SHP77 (cell line): Measurements from ENCODE around the gene ELOB.

ENCODE experiments used
- DNase-seq, 2 experiments: peaks; one replicate each; lab custom pipeline; 2025; lab: John Stamatoyannopoulos, UW

The ELOB gene

GRCh38 chr16:2783581-2784357 lies 6.7 kb upstream of the ELOB start:
- DNase-seq = no peak

GRCh38 chr16:2782583-2783351 lies 5.7 kb upstream of the ELOB start:
- peak in 1 of 2 experiments; percentile 16 for DNase-seq

GRCh38 chr16:2779978-2780898 lies 3.2 kb upstream of the ELOB start:
- no peak for DNase-seq

GRCh38 chr16:2779151-2779920 lies 2.3 kb upstream of the ELOB start:
- no peak for DNase-seq

GRCh38 chr16:2778630-2778958 lies 1.5 kb upstream of the ELOB start:
- no peak for DNase-seq

GRCh38 chr16:2777903-2778629 lies 986 bp upstream of the ELOB start:
- DNase-seq = no peak

GRCh38 chr16:2776500-2777139 lies 460 bp downstream of the ELOB start:
- DNase-seq = no peak

GRCh38 chr16:2775765-2776499 lies 1.1 kb downstream of the ELOB start:
- DNase-seq = no peak

- DNase-seq = no peak
These were observed 1.9 kb downstream of the ELOB start for GRCh38 chr16:2775131-2775716.

GRCh38 chr16:2774161-2774891 lies 2.8 kb downstream of the ELOB start:
- no peak for DNase-seq

GRCh38 chr16:2773188-2773968 lies 3.7 kb downstream of the ELOB start:
- no peak for DNase-seq

- DNase-seq = no peak
These were observed 5.3 kb downstream of the ELOB start for GRCh38 chr16:2771496-2772402.

- peak in 1 of 2 experiments; percentile 24 for DNase-seq
These were observed 6.8 kb downstream of the ELOB start for GRCh38 chr16:2770057-2770951.

GRCh38 chr16:2769675-2770056 lies 7.4 kb downstream of the ELOB start:
- DNase-seq = no peak

GRCh38 chr16:2769100-2769529 lies 8.0 kb downstream of the ELOB start:
- DNase-seq = no peak
